ENCODE data around the gene CHM. TPM values are rescaled to one million over a fixed set of nuclear protein-coding genes. Genes with fewer than 3 reads are reported as not detected.
"Not testable (repeated sequence)": the region's sequence is repeated elsewhere in the genome, so short reads cannot be mapped to it uniquely, and the experiment has no call there.

The CHM gene
- total RNA-seq, 2 donors from 2014 or later = 13.8 to 17.5 TPM

GRCh38 chrX:86007891-86008290 is 39.5 kb downstream of the CHM start:
- DNase-seq; intact Hi-C loops (cut with DNase I); ATAC-seq: not testable (repeated sequence)

GRCh38 chrX:86002076-86002896 is 45.1 kb downstream of the CHM start:
- no peak for ATAC-seq
- DNase-seq = no peak
- intact Hi-C loops (cut with DNase I) = no loop called here

- intact Hi-C loops (cut with DNase I) = no loop called here
- DNase-seq = no peak
- no peak for ATAC-seq
Measured at GRCh38 chrX:85998954-85999353, 48.4 kb downstream of the CHM start.

GRCh38 chrX:85996555-85996954 is 50.8 kb downstream of the CHM start:
- DNase-seq (no peak), ATAC-seq (no peak)
- intact Hi-C loops (cut with DNase I) = no loop called here

GRCh38 chrX:85995641-85996040 is 51.7 kb downstream of the CHM start:
- DNase-seq (no peak), ATAC-seq (no peak)
- intact Hi-C loops (cut with DNase I) = no loop called here

- DNase-seq = no peak
- intact Hi-C loops (cut with DNase I) = no loop called here
- no peak for ATAC-seq
Measured at GRCh38 chrX:85994797-85995196, 52.6 kb downstream of the CHM start.

GRCh38 chrX:85994228-85994627 is 53.1 kb downstream of the CHM start:
- intact Hi-C loops (cut with DNase I) = no loop called here
- ATAC-seq (no peak), DNase-seq (no peak)

- intact Hi-C loops (cut with DNase I) = no loop called here
Measured at GRCh38 chrX:85993539-85994197, 53.7 kb downstream of the CHM start.

GRCh38 chrX:85992811-85993229 is 54.5 kb downstream of the CHM start:
- intact Hi-C loops (cut with DNase I) = no loop called here
- no peak for DNase-seq
- ATAC-seq = peak in 1 of 2 donors; percentile 22

More at GRCh38 chrX:85993539-85994197, 53.7 kb downstream of the CHM start:
- DNase-seq (no peak), ATAC-seq (no peak)

GRCh38 chrX:85988353-85988752 is 59.0 kb downstream of the CHM start:
- intact Hi-C loops (cut with DNase I) = no loop called here
- ATAC-seq = no peak
- no peak for DNase-seq

GRCh38 chrX:85980286-85980685 is 67.1 kb downstream of the CHM start:
- intact Hi-C loops (cut with DNase I) = no loop called here
- no peak for ATAC-seq
- DNase-seq = no peak

- no peak for ATAC-seq
- intact Hi-C loops (cut with DNase I) = no loop called here
Measured at GRCh38 chrX:85977218-85977617, 70.1 kb downstream of the CHM start.

GRCh38 chrX:85972351-85972750 is 75.0 kb downstream of the CHM start:
- intact Hi-C loops (cut with DNase I); ATAC-seq; DNase-seq: not testable (repeated sequence)

More at GRCh38 chrX:85977218-85977617, 70.1 kb downstream of the CHM start:
- no peak for DNase-seq

GRCh38 chrX:85964744-85965143 is 82.6 kb downstream of the CHM start:
- intact Hi-C loops (cut with DNase I) = no loop called here
- no peak for DNase-seq
- no peak for ATAC-seq

GRCh38 chrX:85963736-85964135 is 83.6 kb downstream of the CHM start:
- no peak for DNase-seq
- intact Hi-C loops (cut with DNase I) = no loop called here
- ATAC-seq = peak in 1 of 2 donors; percentile 47

GRCh38 chrX:85955510-85955909 is 91.8 kb downstream of the CHM start:
- intact Hi-C loops (cut with DNase I) = no loop called here
- DNase-seq (no peak), ATAC-seq (no peak)

- DNase-seq; ATAC-seq; intact Hi-C loops (cut with DNase I): not testable (repeated sequence)
Measured at GRCh38 chrX:85944751-85945150, 102.6 kb downstream of the CHM start.

- intact Hi-C loops (cut with DNase I) = no loop called here
- ATAC-seq = no peak
- no peak for DNase-seq
Measured at GRCh38 chrX:85941275-85941674, 106.1 kb downstream of the CHM start.

GRCh38 chrX:85939942-85940341 is 107.4 kb downstream of the CHM start:
- DNase-seq; ATAC-seq; intact Hi-C loops (cut with DNase I): not testable (repeated sequence)

GRCh38 chrX:85934399-85934798 is 113.0 kb downstream of the CHM start:
- DNase-seq; intact Hi-C loops (cut with DNase I); ATAC-seq: not testable (repeated sequence)
